ENCODE data around the gene FAAH. TPM values are rescaled to one million over a fixed set of nuclear protein-coding genes. Genes with fewer than 3 reads are reported as not detected.
A peak's percentile ranks its signal among the peaks of the same experiment; 100 is the strongest.

Gene FAAH
- total RNA-seq, 1 experiment from 2014 or later = 38.6 TPM

DNA sequence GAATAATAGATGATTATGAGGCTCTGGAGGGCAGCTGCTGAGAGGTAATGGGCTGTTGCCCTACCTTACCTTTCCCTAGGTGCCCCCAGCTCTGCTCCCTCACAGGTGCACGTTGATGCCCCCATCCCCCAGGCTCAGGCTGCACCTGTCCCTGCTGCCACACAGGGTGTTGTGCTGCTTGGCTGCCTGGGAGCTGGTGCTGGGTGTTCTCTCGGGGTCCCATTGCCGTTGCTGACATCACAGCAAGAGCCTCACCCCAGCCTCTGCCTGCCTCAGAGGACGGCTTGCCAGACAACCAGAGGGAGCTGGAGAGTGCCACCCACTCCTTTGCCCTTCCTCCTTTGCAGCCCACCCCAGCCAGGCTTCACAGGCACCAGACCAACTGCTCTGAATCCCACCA lies 64.1 kb downstream of the FAAH start:
- TF ChIP-seq, protein P1, sequence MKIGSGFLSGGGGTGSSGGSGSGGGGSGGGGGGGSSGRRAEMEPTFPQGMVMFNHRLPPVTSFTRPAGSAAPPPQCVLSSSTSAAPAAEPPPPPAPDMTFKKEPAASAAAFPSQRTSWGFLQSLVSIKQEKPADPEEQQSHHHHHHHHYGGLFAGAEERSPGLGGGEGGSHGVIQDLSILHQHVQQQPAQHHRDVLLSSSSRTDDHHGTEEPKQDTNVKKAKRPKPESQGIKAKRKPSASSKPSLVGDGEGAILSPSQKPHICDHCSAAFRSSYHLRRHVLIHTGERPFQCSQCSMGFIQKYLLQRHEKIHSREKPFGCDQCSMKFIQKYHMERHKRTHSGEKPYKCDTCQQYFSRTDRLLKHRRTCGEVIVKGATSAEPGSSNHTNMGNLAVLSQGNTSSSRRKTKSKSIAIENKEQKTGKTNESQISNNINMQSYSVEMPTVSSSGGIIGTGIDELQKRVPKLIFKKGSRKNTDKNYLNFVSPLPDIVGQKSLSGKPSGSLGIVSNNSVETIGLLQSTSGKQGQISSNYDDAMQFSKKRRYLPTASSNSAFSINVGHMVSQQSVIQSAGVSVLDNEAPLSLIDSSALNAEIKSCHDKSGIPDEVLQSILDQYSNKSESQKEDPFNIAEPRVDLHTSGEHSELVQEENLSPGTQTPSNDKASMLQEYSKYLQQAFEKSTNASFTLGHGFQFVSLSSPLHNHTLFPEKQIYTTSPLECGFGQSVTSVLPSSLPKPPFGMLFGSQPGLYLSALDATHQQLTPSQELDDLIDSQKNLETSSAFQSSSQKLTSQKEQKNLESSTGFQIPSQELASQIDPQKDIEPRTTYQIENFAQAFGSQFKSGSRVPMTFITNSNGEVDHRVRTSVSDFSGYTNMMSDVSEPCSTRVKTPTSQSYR (CRISPR knock-in tag; IDR thresholded peaks at IDR 0.05) = no peak
- 0 out of 2 replicates have a peak, but pooled peaks have one; percentile 23 for TF ChIP-seq FOXP1 (CRISPR knock-in tag; IDR thresholded peaks at IDR 0.05; ENCODE audit: borderline replicate concordance)
- H3K27ac Mint-ChIP-seq = no peak overlapping the region
- no peak overlapping the region for H3K4me3 Mint-ChIP-seq
- no peaks in the 10 kb centered on the region for H3K9me3 Mint-ChIP-seq
- ATAC-seq = no peak
- peaks cover 60% of the 10 kb centered on the region for H3K27me3 Mint-ChIP-seq (ENCODE audit: low read depth)
- H3K4me1 Mint-ChIP-seq = peaks cover 35% of the 10 kb centered on the region
- POLR2A ChIA-PET = no interaction called here
- no peak for DNase-seq (ENCODE audit: low spot score)
- H3K36me3 Mint-ChIP-seq = no peaks in the 10 kb centered on the region
- CTCF ChIA-PET = interaction anchor here (1.2 to 6.1 kb wide), 5 partner anchors 11 to 75 kb away, joined by 3 to 48 read pairs (median 3); no protein-coding TSS in a partner anchor

DNA sequence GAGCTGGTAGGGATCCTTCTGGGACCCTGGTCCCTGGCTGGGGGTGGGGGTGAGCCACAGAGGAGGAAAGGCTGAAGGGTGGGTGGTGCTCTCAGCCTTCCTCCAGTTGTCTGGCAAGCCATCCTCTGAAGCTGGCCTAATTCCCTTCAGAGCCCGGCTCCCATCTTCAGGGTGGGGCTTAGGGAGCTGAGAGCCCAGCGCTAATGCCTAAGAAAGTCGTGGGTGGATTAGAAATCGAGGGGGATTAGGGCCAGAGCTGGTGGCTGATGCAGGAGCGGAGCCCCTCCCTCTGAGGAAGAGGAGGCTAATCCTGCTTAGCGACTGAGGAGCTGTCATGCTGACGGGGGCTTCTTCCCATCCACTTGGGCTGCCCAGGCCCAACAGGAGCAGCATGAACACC lies 64.7 kb downstream of the FAAH start:
- H3K4me3 Mint-ChIP-seq = no peak overlapping the region
- DNase-seq (ENCODE audit: low spot score) (no peak), ATAC-seq (no peak)
- H3K36me3 Mint-ChIP-seq = no peaks in the 10 kb centered on the region
- CTCF ChIA-PET = interaction anchor here (0.7 to 6.1 kb wide), 6 partner anchors 12 to 74 kb away, joined by 3 to 48 read pairs (median 4); no protein-coding TSS in a partner anchor
- peaks cover 58% of the 10 kb centered on the region for H3K27me3 Mint-ChIP-seq (ENCODE audit: low read depth)
- peaks cover 32% of the 10 kb centered on the region for H3K4me1 Mint-ChIP-seq
- H3K9me3 Mint-ChIP-seq = no peaks in the 10 kb centered on the region
- no peak overlapping the region for H3K27ac Mint-ChIP-seq
- TF ChIP-seq, protein P2, sequence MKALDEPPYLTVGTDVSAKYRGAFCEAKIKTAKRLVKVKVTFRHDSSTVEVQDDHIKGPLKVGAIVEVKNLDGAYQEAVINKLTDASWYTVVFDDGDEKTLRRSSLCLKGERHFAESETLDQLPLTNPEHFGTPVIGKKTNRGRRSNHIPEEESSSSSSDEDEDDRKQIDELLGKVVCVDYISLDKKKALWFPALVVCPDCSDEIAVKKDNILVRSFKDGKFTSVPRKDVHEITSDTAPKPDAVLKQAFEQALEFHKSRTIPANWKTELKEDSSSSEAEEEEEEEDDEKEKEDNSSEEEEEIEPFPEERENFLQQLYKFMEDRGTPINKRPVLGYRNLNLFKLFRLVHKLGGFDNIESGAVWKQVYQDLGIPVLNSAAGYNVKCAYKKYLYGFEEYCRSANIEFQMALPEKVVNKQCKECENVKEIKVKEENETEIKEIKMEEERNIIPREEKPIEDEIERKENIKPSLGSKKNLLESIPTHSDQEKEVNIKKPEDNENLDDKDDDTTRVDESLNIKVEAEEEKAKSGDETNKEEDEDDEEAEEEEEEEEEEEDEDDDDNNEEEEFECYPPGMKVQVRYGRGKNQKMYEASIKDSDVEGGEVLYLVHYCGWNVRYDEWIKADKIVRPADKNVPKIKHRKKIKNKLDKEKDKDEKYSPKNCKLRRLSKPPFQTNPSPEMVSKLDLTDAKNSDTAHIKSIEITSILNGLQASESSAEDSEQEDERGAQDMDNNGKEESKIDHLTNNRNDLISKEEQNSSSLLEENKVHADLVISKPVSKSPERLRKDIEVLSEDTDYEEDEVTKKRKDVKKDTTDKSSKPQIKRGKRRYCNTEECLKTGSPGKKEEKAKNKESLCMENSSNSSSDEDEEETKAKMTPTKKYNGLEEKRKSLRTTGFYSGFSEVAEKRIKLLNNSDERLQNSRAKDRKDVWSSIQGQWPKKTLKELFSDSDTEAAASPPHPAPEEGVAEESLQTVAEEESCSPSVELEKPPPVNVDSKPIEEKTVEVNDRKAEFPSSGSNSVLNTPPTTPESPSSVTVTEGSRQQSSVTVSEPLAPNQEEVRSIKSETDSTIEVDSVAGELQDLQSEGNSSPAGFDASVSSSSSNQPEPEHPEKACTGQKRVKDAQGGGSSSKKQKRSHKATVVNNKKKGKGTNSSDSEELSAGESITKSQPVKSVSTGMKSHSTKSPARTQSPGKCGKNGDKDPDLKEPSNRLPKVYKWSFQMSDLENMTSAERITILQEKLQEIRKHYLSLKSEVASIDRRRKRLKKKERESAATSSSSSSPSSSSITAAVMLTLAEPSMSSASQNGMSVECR (CRISPR knock-in tag; IDR thresholded peaks at IDR 0.05; ENCODE audit: borderline replicate concordance) = no peak
- no peak for TF ChIP-seq IRF2 (CRISPR knock-in tag; IDR thresholded peaks at IDR 0.05; ENCODE audit: borderline replicate concordance, low read depth)
- TF ChIP-seq, protein P3, sequence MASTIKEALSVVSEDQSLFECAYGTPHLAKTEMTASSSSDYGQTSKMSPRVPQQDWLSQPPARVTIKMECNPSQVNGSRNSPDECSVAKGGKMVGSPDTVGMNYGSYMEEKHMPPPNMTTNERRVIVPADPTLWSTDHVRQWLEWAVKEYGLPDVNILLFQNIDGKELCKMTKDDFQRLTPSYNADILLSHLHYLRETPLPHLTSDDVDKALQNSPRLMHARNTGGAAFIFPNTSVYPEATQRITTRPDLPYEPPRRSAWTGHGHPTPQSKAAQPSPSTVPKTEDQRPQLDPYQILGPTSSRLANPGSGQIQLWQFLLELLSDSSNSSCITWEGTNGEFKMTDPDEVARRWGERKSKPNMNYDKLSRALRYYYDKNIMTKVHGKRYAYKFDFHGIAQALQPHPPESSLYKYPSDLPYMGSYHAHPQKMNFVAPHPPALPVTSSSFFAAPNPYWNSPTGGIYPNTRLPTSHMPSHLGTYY (CRISPR knock-in tag; IDR thresholded peaks at IDR 0.05) = no peak
- TF ChIP-seq ZNF671 (CRISPR knock-in tag; IDR thresholded peaks at IDR 0.05) = no peak
- TF ChIP-seq TEAD4 (CRISPR knock-in tag; IDR thresholded peaks at IDR 0.05) = no peak
- no peak for TF ChIP-seq NFYB (CRISPR knock-in tag; conservative IDR thresholded peaks at IDR 0.05; ENCODE audit: low read depth)
- TF ChIP-seq ZNF396 (CRISPR knock-in tag; IDR thresholded peaks at IDR 0.05; ENCODE audit: borderline replicate concordance) = no peak
- TF ChIP-seq TP53 (CRISPR knock-in tag; IDR thresholded peaks at IDR 0.05) = no peak
- TF ChIP-seq, protein P4, sequence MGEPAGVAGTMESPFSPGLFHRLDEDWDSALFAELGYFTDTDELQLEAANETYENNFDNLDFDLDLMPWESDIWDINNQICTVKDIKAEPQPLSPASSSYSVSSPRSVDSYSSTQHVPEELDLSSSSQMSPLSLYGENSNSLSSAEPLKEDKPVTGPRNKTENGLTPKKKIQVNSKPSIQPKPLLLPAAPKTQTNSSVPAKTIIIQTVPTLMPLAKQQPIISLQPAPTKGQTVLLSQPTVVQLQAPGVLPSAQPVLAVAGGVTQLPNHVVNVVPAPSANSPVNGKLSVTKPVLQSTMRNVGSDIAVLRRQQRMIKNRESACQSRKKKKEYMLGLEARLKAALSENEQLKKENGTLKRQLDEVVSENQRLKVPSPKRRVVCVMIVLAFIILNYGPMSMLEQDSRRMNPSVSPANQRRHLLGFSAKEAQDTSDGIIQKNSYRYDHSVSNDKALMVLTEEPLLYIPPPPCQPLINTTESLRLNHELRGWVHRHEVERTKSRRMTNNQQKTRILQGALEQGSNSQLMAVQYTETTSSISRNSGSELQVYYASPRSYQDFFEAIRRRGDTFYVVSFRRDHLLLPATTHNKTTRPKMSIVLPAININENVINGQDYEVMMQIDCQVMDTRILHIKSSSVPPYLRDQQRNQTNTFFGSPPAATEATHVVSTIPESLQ (CRISPR knock-in tag; IDR thresholded peaks at IDR 0.05) = no peak
- POLR2A ChIA-PET = no interaction called here

DNA sequence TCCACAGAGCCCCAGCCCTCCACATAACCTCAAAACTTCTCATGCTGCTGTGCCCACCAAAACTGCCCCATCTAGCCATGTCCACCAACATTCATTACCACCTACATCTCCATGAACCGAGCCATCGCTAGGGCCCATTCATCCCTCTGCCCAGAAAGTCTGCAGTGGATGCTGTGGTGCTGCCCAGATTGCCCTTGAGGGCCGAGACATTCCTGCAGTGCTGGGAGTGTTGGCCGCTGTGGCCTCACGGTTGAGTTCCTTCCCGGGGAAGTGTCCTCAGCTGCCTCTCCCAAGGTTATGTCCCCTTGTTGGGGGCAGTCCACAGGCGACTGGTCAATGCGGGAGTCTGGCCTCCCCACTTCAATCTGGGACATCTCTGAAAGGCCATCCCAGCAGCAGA lies 65.2 kb downstream of the FAAH start:
- ChIA-PET CTCF (interaction anchor here (0.7 to 6.1 kb wide), 4 partner anchors 13 to 28 kb away, joined by 3 to 48 read pairs (median 4); no protein-coding TSS in a partner anchor), POLR2A (no interaction called here)
- peaks cover 37% of the 10 kb centered on the region for H3K4me1 Mint-ChIP-seq
- H3K27me3 Mint-ChIP-seq (ENCODE audit: low read depth) = peaks cover 58% of the 10 kb centered on the region
- H3K27ac Mint-ChIP-seq = no peak overlapping the region
- H3K4me3 Mint-ChIP-seq = no peak overlapping the region
- H3K36me3 Mint-ChIP-seq = no peaks in the 10 kb centered on the region
- no peak for DNase-seq (ENCODE audit: low spot score)
- H3K9me3 Mint-ChIP-seq = no peaks in the 10 kb centered on the region
- no peak for ATAC-seq
- TF ChIP-seq, protein P5, sequence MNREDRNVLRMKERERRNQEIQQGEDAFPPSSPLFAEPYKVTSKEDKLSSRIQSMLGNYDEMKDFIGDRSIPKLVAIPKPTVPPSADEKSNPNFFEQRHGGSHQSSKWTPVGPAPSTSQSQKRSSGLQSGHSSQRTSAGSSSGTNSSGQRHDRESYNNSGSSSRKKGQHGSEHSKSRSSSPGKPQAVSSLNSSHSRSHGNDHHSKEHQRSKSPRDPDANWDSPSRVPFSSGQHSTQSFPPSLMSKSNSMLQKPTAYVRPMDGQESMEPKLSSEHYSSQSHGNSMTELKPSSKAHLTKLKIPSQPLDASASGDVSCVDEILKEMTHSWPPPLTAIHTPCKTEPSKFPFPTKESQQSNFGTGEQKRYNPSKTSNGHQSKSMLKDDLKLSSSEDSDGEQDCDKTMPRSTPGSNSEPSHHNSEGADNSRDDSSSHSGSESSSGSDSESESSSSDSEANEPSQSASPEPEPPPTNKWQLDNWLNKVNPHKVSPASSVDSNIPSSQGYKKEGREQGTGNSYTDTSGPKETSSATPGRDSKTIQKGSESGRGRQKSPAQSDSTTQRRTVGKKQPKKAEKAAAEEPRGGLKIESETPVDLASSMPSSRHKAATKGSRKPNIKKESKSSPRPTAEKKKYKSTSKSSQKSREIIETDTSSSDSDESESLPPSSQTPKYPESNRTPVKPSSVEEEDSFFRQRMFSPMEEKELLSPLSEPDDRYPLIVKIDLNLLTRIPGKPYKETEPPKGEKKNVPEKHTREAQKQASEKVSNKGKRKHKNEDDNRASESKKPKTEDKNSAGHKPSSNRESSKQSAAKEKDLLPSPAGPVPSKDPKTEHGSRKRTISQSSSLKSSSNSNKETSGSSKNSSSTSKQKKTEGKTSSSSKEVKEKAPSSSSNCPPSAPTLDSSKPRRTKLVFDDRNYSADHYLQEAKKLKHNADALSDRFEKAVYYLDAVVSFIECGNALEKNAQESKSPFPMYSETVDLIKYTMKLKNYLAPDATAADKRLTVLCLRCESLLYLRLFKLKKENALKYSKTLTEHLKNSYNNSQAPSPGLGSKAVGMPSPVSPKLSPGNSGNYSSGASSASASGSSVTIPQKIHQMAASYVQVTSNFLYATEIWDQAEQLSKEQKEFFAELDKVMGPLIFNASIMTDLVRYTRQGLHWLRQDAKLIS (CRISPR knock-in tag; IDR thresholded peaks at IDR 0.05; ENCODE audit: borderline replicate concordance) = no peak
- TF ChIP-seq ZNF317 (CRISPR knock-in tag; IDR thresholded peaks at IDR 0.05; ENCODE audit: borderline replicate concordance, low read depth) = peak; percentile 81
- TF ChIP-seq, protein P6, sequence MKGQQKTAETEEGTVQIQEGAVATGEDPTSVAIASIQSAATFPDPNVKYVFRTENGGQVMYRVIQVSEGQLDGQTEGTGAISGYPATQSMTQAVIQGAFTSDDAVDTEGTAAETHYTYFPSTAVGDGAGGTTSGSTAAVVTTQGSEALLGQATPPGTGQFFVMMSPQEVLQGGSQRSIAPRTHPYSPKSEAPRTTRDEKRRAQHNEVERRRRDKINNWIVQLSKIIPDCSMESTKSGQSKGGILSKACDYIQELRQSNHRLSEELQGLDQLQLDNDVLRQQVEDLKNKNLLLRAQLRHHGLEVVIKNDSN (CRISPR knock-in tag; IDR thresholded peaks at IDR 0.05) = no peak
- TF ChIP-seq ESRRA (CRISPR knock-in tag; IDR thresholded peaks at IDR 0.05; ENCODE audit: borderline replicate concordance) = no peak

Data from WTC11 (cell line).